Epithelial cell of proximal tubule (primary cell): ENCODE data around the gene DHRS4L2. TPM values are rescaled to one million over a fixed set of nuclear protein-coding genes. Genes with fewer than 3 reads are reported as not detected.
A peak's percentile ranks its signal among the peaks of the same experiment; 100 is the strongest.
"Not testable (repeated sequence)": the region's sequence is repeated elsewhere in the genome, so short reads cannot be mapped to it uniquely, and the experiment has no call there.

Experiments
- DNase-seq: peaks from one replicate; pipeline ENCODE4 v3.0.0-alpha.2; 2011; ENCODE audit warnings: low read depth
- H3K4me3 ChIP-seq: 2 replicates; pipeline ENCODE4 v1.5.1; 2011; ENCODE audit warnings: low read depth, mild to moderate bottlenecking, low read length
- CTCF ChIP-seq: conservative IDR thresholded peaks from 2 replicates; pipeline ENCODE4 v1.5.1; 2012; ENCODE audit warnings: low read depth, mild to moderate bottlenecking, low read length
- total RNA-seq: library from RNA; depleted of rRNA; stranded (reverse); fragments of >200 nt; gene quantifications from 2 replicates; pipeline ENCODE4 v1.2.3, GENCODE V29; 2015

DHRS4L2 gene
- total RNA-seq, 1 donor from 2014 or later: 14.8 TPM

- H3K4me3 ChIP-seq: no peak overlapping the region
- DNase-seq: no peak
- no peak for TF ChIP-seq CTCF
Measured at GRCh38 chr14:24011051-24011450, 22.3 kb downstream of the DHRS4L2 start.

GRCh38 chr14:24012726-24013273 is 24.1 kb downstream of the DHRS4L2 start:
- not testable (repeated sequence) for H3K4me3 ChIP-seq, DNase-seq

- TF ChIP-seq CTCF: peak; percentile 99
- H3K4me3 ChIP-seq: no peak overlapping the region
- DNase-seq: peak; percentile 42
Measured at GRCh38 chr14:24013654-24014514, 25.2 kb downstream of the DHRS4L2 start.

GRCh38 chr14:24015745-24016144 is 27.0 kb downstream of the DHRS4L2 start:
- not testable (repeated sequence) for H3K4me3 ChIP-seq, DNase-seq

- not testable (repeated sequence) for H3K4me3 ChIP-seq, DNase-seq
Measured at GRCh38 chr14:24018978-24019377, 30.2 kb downstream of the DHRS4L2 start.

- TF ChIP-seq CTCF: peak; percentile 33
- not testable (repeated sequence) for H3K4me3 ChIP-seq, DNase-seq
Measured at GRCh38 chr14:24019944-24020343, 31.2 kb downstream of the DHRS4L2 start.

- DNase-seq: not testable (repeated sequence)
Measured at GRCh38 chr14:24020520-24020919, 31.8 kb downstream of the DHRS4L2 start.

GRCh38 chr14:24024939-24025418 is 36.2 kb downstream of the DHRS4L2 start:
- not testable (repeated sequence) for H3K4me3 ChIP-seq, DNase-seq

More at GRCh38 chr14:24020520-24020919, 31.8 kb downstream of the DHRS4L2 start:
- H3K4me3 ChIP-seq: not testable (repeated sequence)

GRCh38 chr14:24029687-24030086 is 41.0 kb downstream of the DHRS4L2 start:
- H3K4me3 ChIP-seq, DNase-seq: not testable (repeated sequence)

- DNase-seq, H3K4me3 ChIP-seq: not testable (repeated sequence)
Measured at GRCh38 chr14:24031331-24031730, 42.6 kb downstream of the DHRS4L2 start.
